Fibroblast of gingiva (primary cell): Measurements from ENCODE around the gene DOCK2.

Experiments
- DNase-seq: peaks from one replicate; pipeline ENCODE4 v3.0.0-alpha.2; 2011; ENCODE audit warnings: low read depth

Gene DOCK2

GRCh38 chr5:169694091-169694625, 57.1 kb downstream of the DOCK2 start:
- DNase-seq: no peak

GRCh38 chr5:169695025-169695625, 58.0 kb downstream of the DOCK2 start:
- no peak for DNase-seq

- peak; percentile 98 for DNase-seq
These were observed 58.9 kb downstream of the DOCK2 start for GRCh38 chr5:169695919-169696490.

DNA sequence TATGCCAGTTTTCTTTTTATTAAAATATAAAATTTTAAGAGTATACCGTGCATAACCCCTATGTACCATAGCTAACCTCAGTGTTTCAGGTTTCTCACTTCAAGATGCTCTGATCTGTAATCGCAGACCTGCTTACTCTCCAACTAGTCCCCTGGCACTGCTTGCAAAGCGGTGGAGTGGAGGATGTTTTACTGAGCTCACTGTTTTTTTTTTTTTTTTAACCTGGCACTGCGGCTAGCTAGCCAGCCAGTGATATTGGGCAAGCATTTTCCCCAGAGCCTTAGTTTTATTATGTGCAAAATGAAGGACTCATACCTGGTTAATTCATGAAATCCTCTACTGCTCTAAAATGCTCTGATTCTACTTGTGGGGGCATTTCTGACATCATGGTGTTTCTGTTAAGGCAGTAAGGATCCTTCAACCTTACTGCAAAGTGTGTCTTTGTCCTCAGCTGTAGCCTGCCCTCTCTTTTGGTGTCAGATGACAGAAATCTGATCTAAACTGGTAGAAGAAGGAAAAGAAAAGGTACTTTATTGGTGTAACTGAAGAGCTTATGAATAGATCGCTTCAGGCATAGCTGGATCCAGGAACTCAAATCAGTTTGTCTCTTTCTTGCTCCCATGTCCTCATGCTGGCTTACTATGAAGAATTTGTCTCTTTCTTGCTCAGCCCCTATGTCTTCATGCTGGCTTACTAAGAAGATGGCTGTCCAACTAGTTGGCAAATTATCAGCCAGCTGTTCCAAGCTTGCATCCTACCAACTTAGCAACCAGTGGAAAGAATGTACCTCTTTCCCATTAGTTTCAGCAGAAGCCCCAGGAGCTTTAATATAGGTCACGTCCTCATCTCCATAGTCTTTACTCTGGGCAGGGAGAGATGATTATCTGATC, 59.8 kb downstream of the DOCK2 start:
- DNase-seq: peak; percentile 81

DNA sequence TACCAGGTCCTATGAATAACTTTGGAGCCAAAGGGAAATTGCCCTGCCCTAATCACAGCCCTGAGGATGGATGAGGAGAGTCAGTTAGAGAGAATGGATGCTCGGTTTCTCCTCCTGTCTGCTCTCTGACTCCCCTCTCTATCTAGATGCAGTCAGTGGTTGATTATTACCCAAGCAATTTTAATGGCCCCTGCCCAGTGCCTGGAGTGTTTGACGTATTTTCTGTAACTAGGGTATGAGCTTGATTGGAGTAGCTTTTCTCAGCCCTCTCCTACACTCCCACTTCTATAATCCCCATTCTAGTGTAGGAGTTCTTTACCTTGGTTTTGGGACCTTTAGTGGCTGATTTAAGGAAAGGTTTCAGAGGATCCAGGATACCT, 60.4 kb downstream of the DOCK2 start:
- DNase-seq: no peak

- DNase-seq: no peak
These were observed 60.9 kb downstream of the DOCK2 start for GRCh38 chr5:169697976-169698375.

DNA sequence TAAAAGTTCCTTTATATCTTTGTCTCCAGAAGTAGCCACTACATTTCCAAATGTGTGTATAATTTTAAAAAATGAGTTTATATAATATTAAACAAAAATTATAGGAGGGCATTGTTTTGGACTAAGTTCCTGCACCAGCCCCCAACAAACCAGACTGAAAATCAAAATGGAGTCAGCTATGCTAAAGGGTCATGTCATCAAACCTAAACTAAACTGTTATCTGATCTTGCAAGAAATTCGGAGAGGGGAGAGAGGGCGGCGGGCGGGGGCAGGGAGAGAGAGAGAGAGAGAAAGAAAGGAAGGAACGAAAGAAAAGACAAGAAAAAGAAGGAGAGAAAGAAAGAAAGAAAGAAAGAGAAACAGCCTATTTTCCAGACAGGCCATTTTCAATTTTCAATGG, 63.5 kb downstream of the DOCK2 start:
- no peak for DNase-seq

GRCh38 chr5:169701910-169702451, 64.9 kb downstream of the DOCK2 start:
- DNase-seq: peak; percentile 45

GRCh38 chr5:169702693-169703481, 65.8 kb downstream of the DOCK2 start:
- peak; percentile 32 for DNase-seq

DNA sequence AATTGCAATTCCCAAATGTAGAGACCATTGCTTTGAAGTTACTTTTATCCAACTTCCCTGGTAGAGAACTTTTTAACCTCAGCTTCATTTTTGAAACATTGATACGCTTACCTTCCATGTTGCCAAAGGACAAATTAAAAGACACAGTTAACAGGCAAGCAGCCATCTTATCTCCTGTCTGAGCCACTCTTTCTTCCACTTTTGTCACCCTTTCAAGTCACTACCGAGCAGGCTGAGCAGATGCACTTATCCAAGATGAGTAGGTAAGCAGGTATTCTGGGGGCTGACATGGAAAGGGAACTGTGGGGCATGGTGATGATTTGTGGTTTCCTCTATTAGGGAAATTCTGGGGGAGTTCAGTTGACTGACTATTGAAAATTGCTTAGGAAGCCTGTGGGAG, 66.7 kb downstream of the DOCK2 start:
- no peak for DNase-seq

GRCh38 chr5:169705322-169705721, 68.2 kb downstream of the DOCK2 start:
- no peak for DNase-seq

DNA sequence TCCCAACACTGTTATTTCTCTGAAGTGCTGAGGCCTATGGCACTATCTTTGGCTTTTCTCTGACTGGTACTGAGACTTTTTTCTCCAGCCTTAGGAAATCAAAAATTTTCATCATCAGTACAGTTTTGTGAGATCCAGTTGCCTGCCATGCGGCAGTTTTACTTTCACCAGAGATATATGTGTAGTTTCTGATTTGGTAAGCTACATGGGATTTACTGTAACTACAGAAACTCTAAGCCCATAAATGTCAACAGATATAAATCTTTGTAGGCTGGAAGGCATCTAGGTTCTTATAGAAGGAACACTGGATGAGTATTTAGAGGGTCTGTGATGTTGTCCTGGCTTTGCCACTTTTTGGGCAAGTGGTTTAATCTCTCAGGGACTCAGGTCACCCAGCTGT, 69.0 kb downstream of the DOCK2 start:
- no peak for DNase-seq

DNA sequence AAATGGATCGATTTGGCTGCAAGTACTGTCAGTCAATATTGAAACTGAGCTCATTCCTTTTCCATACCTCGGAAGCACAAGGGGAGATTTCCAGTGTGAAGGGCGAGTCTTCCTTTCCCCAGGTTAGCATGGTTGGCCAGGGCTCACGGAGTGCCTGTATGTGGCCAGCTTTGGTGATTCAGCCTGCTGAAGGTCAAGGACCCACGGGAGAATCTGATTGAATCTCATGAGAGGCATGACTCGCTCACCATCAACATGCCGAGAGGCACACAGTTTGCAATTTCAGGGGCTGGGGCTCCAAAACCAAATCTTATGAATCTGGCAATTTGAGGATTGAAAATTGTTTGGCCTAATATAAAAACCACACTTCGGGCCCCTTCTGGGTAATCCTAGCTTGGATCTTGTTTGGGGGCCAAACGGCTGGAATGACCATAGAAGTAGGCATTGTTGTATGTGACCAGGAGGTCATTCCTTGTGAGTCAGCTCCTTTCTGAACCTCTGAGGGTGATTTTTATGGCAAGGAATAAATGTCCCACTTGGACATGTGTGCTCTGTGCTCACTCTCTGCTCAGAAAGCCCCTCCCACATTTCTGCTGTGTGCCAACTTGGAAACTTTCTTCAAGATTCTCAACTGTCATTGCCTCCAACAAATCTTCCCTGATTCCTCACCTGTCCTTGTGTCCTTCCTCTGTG, 69.8 kb downstream of the DOCK2 start:
- DNase-seq: peak; percentile 66

GRCh38 chr5:169707686-169708085, 70.6 kb downstream of the DOCK2 start:
- no peak for DNase-seq

DNA sequence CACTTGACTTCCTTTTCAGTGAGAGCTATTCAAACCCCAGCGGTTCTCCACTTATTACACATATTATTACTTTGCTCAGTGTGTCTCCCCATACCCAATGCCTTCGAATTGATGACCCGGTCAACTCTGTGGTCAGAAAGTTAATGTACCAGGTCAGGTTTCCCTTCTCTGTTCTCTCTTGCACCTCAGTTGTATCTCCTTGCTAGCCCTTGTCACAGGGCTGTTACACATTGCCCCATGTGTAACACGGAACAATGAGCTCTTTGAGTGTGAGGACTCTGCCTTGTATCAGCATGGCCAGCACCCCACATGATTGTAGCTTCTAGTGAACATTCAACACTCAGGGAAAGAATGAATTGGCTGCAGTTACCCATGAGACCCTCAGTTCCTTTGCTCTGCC, 73.6 kb downstream of the DOCK2 start:
- DNase-seq: no peak

GRCh38 chr5:169711551-169712225, 74.6 kb downstream of the DOCK2 start:
- no peak for DNase-seq

GRCh38 chr5:169712428-169712827, 75.4 kb downstream of the DOCK2 start:
- DNase-seq: no peak

- peak; percentile 70 for DNase-seq
These were observed 79.2 kb downstream of the DOCK2 start for GRCh38 chr5:169716287-169716686.

DNA sequence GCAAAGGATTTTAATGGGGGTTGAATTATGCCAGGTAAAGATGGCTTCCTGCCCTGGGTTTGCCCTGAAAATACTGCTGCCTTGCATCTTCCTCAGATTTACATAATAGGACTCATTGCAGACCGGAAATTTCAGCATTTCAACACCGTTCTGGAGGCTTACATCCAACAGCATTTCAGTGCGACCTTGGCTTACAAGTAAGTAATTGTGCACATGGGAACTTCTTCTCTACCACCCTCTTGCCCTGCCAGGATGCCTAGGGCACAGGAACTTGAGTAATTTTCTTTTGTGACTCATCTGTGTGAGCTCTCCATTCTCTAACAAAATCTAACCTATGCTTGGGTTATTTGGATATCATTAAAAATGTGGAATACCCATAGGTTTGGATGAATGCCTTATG, 80.2 kb downstream of the DOCK2 start:
- peak; percentile 86 for DNase-seq
